HG02759 (cell line): ENCODE measurements around the gene LIMK2.

Source experiments
- ATAC-seq: cut with Tn5 transposase; IDR thresholded peaks from one replicate; pipeline ENCODE4 v1.9.1; 2021; ENCODE audit warnings: mild to moderate bottlenecking, moderate library complexity; ENCODE audit not compliant: unreplicated experiment

LIMK2 gene

DNA sequence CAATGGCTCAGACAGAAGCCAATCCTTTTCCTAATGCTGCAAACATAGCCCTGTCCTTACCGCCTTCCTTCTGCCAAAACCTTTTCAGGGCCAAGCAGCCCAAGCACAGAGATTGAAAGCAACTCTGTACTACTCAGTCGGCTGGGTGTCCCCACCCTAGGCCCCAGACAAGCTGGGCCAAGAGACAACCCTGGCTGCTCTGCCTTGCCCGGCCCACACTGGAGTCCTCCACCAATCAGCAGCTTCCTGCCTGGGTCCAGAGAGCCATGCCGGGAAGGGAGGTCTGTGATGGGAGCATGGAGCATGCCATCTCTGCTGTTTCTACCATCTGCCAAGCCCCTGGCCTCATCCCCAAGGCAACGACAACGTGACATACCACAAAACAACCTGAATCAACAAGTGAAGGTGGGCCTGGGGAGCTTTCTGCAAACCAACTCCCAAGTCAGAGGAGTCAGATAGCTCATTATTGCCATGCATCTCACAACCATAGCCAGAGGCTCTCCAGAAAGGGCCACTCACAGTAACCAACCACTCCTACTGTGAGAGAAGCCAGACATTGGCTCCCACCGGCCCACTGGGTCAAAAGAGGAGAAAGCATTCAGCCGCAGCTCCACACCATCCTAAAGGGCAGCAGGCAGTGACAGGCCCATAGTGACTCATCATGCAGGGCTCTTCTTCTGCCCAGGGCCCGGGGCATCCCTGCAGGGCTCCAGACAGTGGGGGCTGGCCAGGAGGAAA lies 115.9 kb downstream of the LIMK2 start:
- ATAC-seq = no peak

DNA sequence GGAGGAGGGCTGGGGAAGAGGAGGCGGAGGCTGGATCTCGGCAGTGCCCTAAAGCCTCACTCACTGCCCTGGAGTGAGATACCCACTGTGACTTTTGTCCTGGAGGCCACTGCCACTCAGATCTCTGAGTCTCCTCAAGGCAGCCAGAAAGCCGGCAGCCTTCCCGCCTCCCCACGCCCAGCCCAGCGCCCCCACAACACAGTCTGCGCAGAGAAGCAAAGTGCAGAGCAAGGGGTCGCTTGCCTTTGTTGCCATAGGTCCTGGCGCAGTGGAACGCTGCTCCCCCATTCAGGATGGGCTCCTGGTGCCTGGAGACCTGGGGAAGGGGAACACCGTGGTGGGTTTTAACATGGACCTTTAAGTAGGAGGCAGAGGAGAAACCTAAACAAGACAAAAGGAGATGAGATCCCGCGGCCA lies 116.5 kb downstream of the LIMK2 start:
- ATAC-seq = no peak

DNA sequence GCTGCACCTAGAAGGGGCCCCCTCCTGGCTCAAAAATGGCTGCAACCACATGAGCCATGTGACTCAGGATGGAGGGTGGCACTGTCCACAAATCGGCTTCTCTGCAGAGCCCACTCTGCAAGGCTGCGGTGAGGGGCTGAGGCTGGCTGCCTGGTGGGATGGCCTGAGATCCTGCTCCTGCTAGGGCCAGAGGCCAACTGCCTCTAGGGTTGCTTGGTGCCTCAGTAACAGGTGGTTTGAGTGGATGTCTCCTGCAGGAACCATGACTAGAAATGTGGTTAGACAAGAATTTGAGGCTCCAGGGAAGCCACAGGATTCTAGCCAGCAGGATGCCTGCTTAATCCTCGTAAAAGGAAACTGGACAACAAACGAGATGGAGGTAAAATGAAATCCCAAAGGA lies 116.9 kb downstream of the LIMK2 start:
- ATAC-seq = no peak
